Loucy (cell line): ENCODE results near the gene CLDN20.

Source experiments
- CTCF ChIP-seq: fragments of 200-600 bp; sonication (generic); conservative IDR thresholded peaks from 2 replicates; pipeline ENCODE4 v1.5.1; 2014; ENCODE audit warnings: mild to moderate bottlenecking, antibody characterized with exemption, low read length
- EZH2phosphoT487 ChIP-seq: fragments of 200-600 bp; IDR thresholded peaks from 2 replicates; pipeline ENCODE4 v1.6.1; 2018; ENCODE audit warnings: antibody characterized with exemption, mild to moderate bottlenecking, moderate library complexity, borderline replicate concordance

- no peak for TF ChIP-seq EZH2phosphoT487
- TF ChIP-seq CTCF = no peak
Measured at GRCh38 chr6:155246825-155247224, 17.0 kb upstream of the CLDN20 start.
